Transverse colon (tissue), 4 donors: ENCODE measurements around the gene KIF3A. TPM values are rescaled to one million over a fixed set of nuclear protein-coding genes. Genes with fewer than 3 reads are reported as not detected.

ENCODE experiments used
- DNase-seq: peaks from one replicate; pipeline ENCODE4 v3.0.0-alpha.2; 2019
- H3K27ac ChIP-seq, 4 donors: fragments of 200-600 bp; sonication (generic); 2 replicates each; pipeline ENCODE4 v1.5.1; 2016 to 2018; ENCODE audit warnings: inconsistent platforms in 4 of 4
- H3K27me3 ChIP-seq: fragments of 200-600 bp; sonication (generic); 2 replicates; pipeline ENCODE4 v1.5.1; 2017; ENCODE audit warnings: inconsistent platforms
- H3K36me3 ChIP-seq, 4 donors: fragments of 200-600 bp; sonication (generic); 2 replicates each; pipeline ENCODE4 v1.5.1; 2017 to 2019; ENCODE audit warnings: inconsistent platforms in 4 of 4
- H3K4me1 ChIP-seq, 4 donors: fragments of 200-600 bp; sonication (generic); 2 replicates each; pipeline ENCODE4 v1.5.1; 2017 to 2020; ENCODE audit warnings: inconsistent platforms in 4 of 4
- H3K4me3 ChIP-seq, 4 donors: fragments of 200-600 bp; sonication (generic); 1 replicate in 1 of 4; 2 replicates in 3 of 4; pipeline versions ENCODE4 v1.5.1 to v1.6.1; 2017 to 2019; ENCODE audit warnings: inconsistent platforms in 4 of 4
- H3K9me3 ChIP-seq, 2 donors: fragments of 200-600 bp; sonication (generic); 2 replicates each; pipeline ENCODE4 v1.5.1; 2017 to 2019; ENCODE audit warnings: inconsistent platforms in 2 of 2
- CTCF ChIP-seq, 5 experiments: fragments of 200-600 bp in 3 of 5; fragments of 450-650 bp in 2 of 5; sonication (generic) in 3 of 5; IDR thresholded peaks; 1 replicate in 2 of 5; 2 replicates in 3 of 5; pipeline ENCODE4 v1.5.1; 2016 to 2017; ENCODE audit warnings: antibody characterized with exemption in 5 of 5, inconsistent platforms in 3 of 5, mild to moderate bottlenecking in 2 of 5, moderate library complexity in 1 of 5
- EP300 ChIP-seq: sonication (generic); formaldehyde crosslinking; IDR thresholded peaks from one replicate; pipeline ENCODE4 v1.6.1; 2017; ENCODE audit warnings: antibody characterized with exemption, low read depth
- POLR2A ChIP-seq: fragments of 450-650 bp; IDR thresholded peaks from one replicate; pipeline ENCODE4 v1.6.1; 2016; ENCODE audit warnings: antibody characterized with exemption, mild to moderate bottlenecking, moderate library complexity
- POLR2AphosphoS5 ChIP-seq, 3 donors: sonication (generic); formaldehyde crosslinking; IDR thresholded peaks; one replicate each; pipeline ENCODE4 v1.6.1; 2016; ENCODE audit warnings: antibody characterized with exemption in 3 of 3
- WGBS, 2 donors: methylation state at CpG; one replicate each; pipeline ENCODE4 v1.1.5; 2018; ENCODE audit warnings: low coverage in 1 of 2; 5-methylcytosine and 5-hydroxymethylcytosine counted together
- in situ Hi-C, 4 donors: fragments of 200-750 bp; cut with MboI; loops; one replicate each; pipeline versions ENCODE4 v1.15.0 to v1.15.1; 2017; ENCODE audit warnings: low sequenced_read_pairs in 3 of 4, low pct_ligation_motif_present in 1 of 4, low pct_unique_long_range_greater_than_20kb in 1 of 4
- intact Hi-C: fragments of 100-400 bp; cut with DNase I; formaldehyde crosslinking; loops from one replicate; pipeline ENCODE4 v1.15.1; 2023; ENCODE audit warnings: low total_unique reads
- total RNA-seq, 4 donors: library from RNA; depleted of rRNA; stranded (reverse); fragments of >200 nt; gene quantifications; one replicate each; pipeline ENCODE4 v1.1.0, GENCODE V29; 2016

Gene KIF3A
- total RNA-seq, 4 donors from 2014 or later: 1.9 to 7.0 (median 2.8) TPM

GRCh38 chr5:132661231-132662003 lies 75.9 kb downstream of the KIF3A start:
- WGBS, 2 donors: 75 to 88% methylated on average over 2 to 12 of the region's 12 CpGs
- no peak for TF ChIP-seq POLR2A
- TF ChIP-seq EP300: no peak
- TF ChIP-seq CTCF (IDR thresholded peaks at IDR 0.05): no peak
- no peak for TF ChIP-seq POLR2AphosphoS5 (IDR thresholded peaks at IDR 0.05)
- no peak overlapping the region for H3K27ac ChIP-seq
- no peak for DNase-seq
- H3K4me3 ChIP-seq: no peak overlapping the region
- in situ Hi-C loops: no loop called here
- H3K27me3 ChIP-seq: peaks cover 12% of the 10 kb centered on the region
- H3K9me3 ChIP-seq: no peaks in the 10 kb centered on the region
- H3K36me3 ChIP-seq: no peaks in the 10 kb centered on the region
- intact Hi-C loops: no loop called here
- H3K4me1 ChIP-seq: peaks cover 0 to 8% (median 4%) of the 10 kb centered on the region in 4 donors

GRCh38 chr5:132659598-132660493 lies 77.5 kb downstream of the KIF3A start:
- Histone ChIP-seq H3K27ac (no peak overlapping the region), H3K36me3 (no peaks in the 10 kb centered on the region), H3K4me1 (peaks cover 0 to 18% (median 9%) of the 10 kb centered on the region in 4 donors), H3K4me3 (no peak overlapping the region), H3K27me3 (peaks cover 28% of the 10 kb centered on the region), H3K9me3 (no peaks in the 10 kb centered on the region)
- in situ Hi-C loops (no loop called here), intact Hi-C loops (no loop called here)
- no peak for DNase-seq
- TF ChIP-seq EP300: no peak
- TF ChIP-seq POLR2AphosphoS5 (IDR thresholded peaks at IDR 0.05): no peak
- TF ChIP-seq POLR2A: no peak
- no peak for TF ChIP-seq CTCF (IDR thresholded peaks at IDR 0.05)
- 92 to 100% methylated on average over 1 to 23 of the region's 23 CpGs for WGBS, 2 donors

GRCh38 chr5:132658381-132659302 lies 78.7 kb downstream of the KIF3A start:
- in situ Hi-C loops (no loop called here), intact Hi-C loops (no loop called here)
- 87% methylated on average over 9 of the region's 9 CpGs; no CpG with 5 or more reads in 1 of the 2 donors for WGBS, 2 donors
- TF ChIP-seq POLR2AphosphoS5 (IDR thresholded peaks at IDR 0.05) (no peak), CTCF (IDR thresholded peaks at IDR 0.05) (no peak), POLR2A (no peak), EP300 (no peak)
- Histone ChIP-seq H3K4me3 (no peak overlapping the region), H3K9me3 (no peaks in the 10 kb centered on the region), H3K4me1 (peaks cover 0 to 14% (median 6%) of the 10 kb centered on the region in 4 donors), H3K36me3 (no peaks in the 10 kb centered on the region), H3K27ac (no peak overlapping the region), H3K27me3 (peaks cover 40% of the 10 kb centered on the region)
- DNase-seq: no peak
